GM21381 (cell line): Measurements from ENCODE around the gene COBLL1.

ENCODE experiments used
- ATAC-seq: cut with Tn5 transposase; IDR thresholded peaks from one replicate; pipeline ENCODE4 v1.9.1; 2021; ENCODE audit warnings: mild to moderate bottlenecking, moderate library complexity; ENCODE audit not compliant: unreplicated experiment

Gene COBLL1

DNA sequence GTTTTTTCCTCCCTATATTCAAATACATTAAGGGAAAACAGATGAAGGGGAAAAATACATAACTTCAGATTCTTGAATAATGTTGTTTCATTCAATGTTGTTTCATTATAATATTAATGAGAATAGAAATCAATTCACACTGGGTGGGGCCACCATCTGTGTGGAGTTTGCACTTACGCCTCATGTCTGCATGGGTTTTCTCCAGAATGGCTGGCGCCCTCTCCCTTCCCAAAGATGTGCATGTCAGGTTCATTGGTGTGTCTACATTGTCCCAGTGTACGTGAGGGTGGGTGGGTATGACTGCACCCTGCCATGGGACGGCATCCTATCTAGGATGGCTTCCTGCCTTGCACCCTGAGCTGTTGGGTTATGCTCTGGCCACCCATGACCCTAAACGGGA lies 51.7 kb downstream of the COBLL1 start:
- no peak for ATAC-seq

GRCh38 chr2:164786787-164787186 lies 54.8 kb downstream of the COBLL1 start:
- no peak for ATAC-seq

DNA sequence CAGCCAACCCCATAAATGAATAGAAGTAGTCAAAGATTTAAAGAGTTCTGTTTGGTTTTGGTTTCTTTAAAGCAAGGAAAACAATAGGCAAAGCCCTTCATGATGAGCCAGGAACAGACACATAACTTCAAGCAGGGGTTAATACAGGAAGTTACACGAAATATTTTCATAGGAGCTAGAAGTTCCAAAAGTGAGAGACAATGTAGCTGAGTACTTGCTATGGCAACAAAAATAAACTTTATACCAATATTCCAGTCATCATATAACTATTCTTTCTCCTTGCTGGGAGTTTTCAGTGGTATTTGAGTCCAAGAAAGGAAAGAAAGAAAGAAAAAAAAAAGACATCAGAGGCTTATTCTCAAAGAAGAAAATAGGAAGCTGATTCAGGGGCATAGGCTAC lies 56.2 kb downstream of the COBLL1 start:
- no peak for ATAC-seq

- ATAC-seq = no peak
Measured at GRCh38 chr2:164784376-164784775, 57.2 kb downstream of the COBLL1 start.

GRCh38 chr2:164782323-164782722 lies 59.3 kb downstream of the COBLL1 start:
- ATAC-seq = no peak

DNA sequence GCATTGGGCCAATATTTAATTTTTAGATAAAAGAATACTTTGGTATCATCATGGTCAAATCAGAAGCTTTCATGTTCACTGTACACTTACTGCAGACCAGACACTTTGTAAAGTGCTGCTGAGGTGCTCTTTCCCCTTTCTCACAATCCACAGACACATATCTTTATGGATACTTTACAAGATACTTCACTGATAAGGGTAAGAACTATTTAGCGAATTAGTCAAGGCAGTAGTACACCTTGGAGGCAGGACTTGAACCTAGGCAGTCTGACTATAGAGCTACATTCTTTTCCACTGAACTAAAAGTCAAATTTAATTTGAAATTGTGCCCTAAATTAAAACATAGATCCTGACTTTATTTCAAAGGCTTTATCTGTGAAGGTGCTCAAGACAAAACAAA lies 60.2 kb downstream of the COBLL1 start:
- ATAC-seq = no peak

DNA sequence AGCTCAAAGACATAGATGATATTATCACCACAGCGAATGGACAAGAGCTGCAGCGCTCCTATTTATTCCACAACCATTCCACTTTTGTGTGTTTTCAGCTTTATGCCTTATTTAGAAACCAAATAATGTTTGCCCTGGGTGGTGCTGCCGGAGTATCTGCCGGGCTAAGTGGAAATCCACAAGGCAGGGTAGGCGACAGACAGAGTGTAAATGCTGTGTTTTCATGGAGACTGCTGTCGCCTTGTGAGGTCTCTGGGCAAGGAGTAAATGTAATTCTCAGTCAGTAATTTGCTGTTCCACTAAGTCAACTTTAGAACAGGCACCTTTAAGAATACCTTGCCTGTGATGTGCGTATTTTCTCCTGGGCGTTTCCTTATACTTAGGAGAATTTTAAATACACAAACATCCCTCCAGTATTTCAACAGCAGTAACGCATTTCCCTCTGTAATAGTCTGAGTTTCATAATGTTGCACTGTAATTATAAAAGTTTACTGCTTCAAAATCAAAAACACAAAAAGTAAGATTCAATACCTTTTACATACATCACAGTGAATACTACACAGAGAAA lies 60.9 kb downstream of the COBLL1 start:
- no peak for ATAC-seq

GRCh38 chr2:164779383-164780057 lies 62.1 kb downstream of the COBLL1 start:
- no peak for ATAC-seq

GRCh38 chr2:164778723-164779122 lies 62.9 kb downstream of the COBLL1 start:
- no peak for ATAC-seq

DNA sequence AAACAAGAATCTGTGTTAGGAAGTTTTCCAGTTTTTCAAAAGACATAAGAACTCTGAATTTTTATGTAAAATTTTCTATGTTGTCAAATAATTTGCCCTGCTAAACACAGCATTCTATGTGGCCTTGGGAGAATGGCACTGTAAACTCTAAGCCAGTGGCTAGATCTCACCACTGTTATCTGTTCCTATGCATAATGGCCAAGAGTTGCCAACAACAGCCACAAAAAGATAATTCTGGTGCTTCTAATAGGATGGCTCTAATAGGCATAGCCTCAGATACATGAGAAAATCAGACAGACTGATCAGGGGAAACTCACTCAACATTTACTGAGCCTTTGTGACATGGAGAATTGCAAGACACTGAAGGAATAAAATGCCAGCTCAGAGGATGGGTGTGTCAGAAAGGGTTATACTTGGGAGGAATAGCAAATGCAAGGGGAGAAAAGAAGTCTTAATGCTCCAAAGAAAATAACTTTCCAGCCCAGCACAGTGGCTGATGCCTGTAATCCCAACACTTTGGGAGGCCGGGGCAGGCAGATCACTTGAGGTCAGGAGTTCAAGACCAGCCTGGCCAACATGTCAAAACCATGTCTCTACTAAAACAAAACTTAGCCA lies 63.7 kb downstream of the COBLL1 start:
- ATAC-seq = no peak

GRCh38 chr2:164773635-164774034 lies 68.0 kb downstream of the COBLL1 start:
- no peak for ATAC-seq

- ATAC-seq = no peak
Measured at GRCh38 chr2:164773091-164773490, 68.5 kb downstream of the COBLL1 start.

DNA sequence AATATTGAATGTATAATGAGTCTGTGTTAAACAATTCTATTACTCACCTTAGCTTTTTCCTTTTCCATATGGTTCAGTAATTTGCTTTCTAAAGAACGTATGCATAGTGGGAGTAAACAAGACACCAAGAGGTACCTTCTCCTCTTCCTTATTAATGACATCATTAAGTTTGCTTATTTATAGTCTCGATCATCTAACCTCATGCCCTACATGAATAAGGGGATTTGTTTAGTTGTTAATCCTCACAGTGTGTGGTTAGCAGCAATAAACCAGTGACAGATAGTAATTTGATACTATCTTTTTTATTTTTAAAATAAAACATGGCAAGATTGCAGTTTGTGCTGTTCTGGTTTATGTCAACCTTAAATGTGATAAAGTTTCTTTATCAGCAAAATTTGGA lies 69.7 kb downstream of the COBLL1 start:
- no peak for ATAC-seq

DNA sequence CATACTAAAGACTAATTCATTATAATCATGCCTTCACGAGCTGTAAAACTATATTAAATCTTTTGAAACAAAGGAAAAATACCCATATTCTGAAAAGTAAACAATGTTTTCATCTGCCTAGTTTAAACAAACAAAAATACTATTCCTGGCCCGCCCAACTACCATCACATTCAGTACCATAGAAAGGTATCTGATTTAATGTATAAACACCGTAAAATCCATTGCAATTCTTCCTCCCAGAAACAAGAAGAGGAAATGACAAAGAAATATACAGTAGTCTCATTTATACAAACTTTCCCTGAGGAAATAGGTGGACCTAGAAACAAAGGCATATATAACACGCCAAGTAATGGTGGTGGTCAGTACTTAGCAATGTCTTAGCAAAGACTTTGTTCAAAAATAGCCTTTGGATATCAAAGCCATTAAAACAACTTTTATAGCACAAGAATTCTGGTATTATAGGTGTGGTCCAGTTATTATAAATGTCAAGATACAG lies 71.2 kb downstream of the COBLL1 start:
- ATAC-seq = no peak

- no peak for ATAC-seq
Measured at GRCh38 chr2:164766954-164767320, 74.7 kb downstream of the COBLL1 start.

DNA sequence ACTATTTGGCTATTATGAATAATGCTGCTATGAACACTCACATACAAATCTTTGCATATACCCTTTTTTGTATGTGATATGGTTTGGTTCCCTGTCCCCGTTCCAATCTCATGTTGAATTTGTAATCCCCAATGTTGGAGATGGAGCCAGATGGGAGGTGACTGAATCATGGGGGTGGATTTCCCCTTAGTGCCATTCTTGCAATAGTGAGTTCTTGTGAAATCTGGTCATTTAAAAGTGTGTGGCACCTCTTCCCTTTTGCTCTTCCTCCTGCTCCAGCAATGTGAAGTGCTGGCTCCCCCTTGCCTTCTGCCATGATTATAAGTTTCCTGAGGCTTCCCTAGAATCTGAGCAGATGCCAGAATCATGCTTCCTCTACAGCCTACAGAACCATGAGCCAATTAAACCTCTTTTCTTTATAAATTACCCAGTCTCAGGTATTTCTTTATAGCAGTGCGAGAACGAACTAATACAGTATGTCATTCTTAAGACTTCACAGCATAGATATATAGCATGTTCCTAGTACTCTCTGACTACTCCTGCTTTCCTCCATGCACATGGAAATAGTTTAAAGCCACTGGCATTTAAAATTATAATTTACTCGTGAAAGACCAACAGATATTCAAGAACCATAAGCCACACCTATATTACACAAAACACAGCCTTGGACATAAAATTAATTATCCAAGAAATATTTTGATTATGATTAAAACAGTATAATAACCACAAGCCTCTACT lies 75.2 kb downstream of the COBLL1 start:
- no peak for ATAC-seq

- no peak for ATAC-seq
Measured at GRCh38 chr2:164764996-164765395, 76.6 kb downstream of the COBLL1 start.

DNA sequence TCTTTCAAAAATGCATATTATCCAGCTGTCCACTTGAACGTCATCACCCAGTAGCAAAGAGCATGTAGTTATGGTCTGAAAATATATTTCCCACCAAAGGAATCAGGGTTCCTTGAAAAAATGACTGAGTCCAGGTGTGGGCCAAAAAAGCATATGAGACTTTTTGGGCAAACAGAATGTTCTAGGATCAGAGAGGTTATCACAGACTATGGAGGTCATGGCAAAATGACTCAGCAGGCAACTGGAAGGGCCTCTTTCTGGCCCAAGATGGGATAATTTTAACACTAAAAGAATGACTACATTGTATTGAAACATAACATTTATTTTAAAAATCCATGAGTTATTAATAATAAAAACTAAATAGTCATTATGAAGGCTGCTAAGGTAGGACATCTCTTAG lies 77.1 kb downstream of the COBLL1 start:
- no peak for ATAC-seq

DNA sequence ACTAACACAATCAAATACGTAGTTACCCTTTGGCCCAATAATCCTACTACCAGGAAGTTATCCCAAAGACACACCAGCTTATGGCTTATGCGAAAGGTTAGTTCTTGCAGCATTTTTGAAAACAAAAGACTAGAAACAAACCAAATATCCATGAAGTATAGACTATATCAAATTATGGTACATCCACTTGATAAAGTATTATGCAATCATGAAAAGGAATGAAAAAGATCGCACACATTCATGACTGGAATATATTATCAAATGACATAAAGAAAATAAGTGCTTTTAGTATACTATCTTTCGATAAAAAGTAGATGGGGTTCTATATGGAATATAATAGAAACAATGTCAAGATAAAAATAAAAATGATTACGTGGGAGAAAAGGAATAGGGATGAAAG lies 78.2 kb downstream of the COBLL1 start:
- no peak for ATAC-seq

DNA sequence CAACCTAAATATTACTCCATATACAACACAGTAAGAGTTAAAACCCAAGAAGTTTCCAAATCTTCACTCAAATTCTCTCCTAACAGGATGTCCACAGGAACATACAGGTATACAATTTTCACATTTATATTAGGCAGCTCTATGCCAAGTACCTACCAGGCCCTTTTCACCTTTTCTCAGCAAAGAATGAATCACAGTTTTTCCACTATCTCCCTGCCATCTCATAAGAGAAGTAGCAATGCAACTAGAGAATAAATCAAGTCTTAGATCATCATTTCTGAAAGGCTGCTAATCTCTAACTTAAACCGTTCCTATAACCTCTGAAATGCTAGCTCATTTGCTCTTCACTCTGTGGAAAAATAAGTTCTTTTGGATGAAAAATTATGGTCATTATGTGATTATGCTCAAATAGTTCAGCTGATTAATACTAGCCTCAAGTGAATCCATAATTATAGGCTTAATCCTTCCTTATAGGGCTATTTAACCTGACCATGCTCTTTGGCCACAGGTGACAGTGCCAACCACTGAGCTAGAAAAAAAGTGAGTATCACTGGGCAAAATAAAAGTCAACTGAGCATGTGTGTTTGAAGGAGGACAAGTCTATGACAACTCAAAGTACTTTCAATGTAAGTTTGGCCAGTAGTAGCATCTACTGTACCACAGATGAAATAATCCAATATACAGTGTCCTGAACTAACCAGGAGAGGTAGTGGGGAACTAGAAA lies 79.7 kb downstream of the COBLL1 start:
- no peak for ATAC-seq

- peak; percentile 97 for ATAC-seq
Measured at GRCh38 chr2:164761201-164761600, 80.4 kb downstream of the COBLL1 start.
